BE2C (cell line): ENCODE data around the gene CYSTM1.

ENCODE experiments used
- DNase-seq: peaks from one replicate; pipeline ENCODE4 v3.0.0-alpha.2; 2020
- H3K27me3 ChIP-seq: fragments of 250-450 bp; sonication (Bioruptor Pico); 2 replicates; pipeline ENCODE4 v1.5.1; 2020; ENCODE audit warnings: mild to moderate bottlenecking
- H3K36me3 ChIP-seq: fragments of 250-450 bp; sonication (Bioruptor Pico); 2 replicates; pipeline ENCODE4 v1.5.1; 2020; ENCODE audit warnings: mild to moderate bottlenecking
- H3K4me1 ChIP-seq: fragments of 250-450 bp; sonication (Bioruptor Pico); 2 replicates; pipeline ENCODE4 v1.5.1; 2020
- H3K4me3 ChIP-seq: 2 replicates; pipeline ENCODE4 v1.5.1; 2011; ENCODE audit warnings: low read depth, low read length
- H3K9me3 ChIP-seq: fragments of 250-450 bp; sonication (Bioruptor Pico); 2 replicates; pipeline ENCODE4 v1.5.1; 2020
- CTCF ChIP-seq: IDR thresholded peaks from 2 replicates; pipeline ENCODE4 v1.5.1; 2012; ENCODE audit warnings: mild to moderate bottlenecking, low read depth, low read length

Gene CYSTM1

GRCh38 chr5:140292212-140293036, 117.4 kb downstream of the CYSTM1 start:
- no peak for DNase-seq
- Histone ChIP-seq H3K36me3 (no peaks in the 10 kb centered on the region), H3K27me3 (no peaks in the 10 kb centered on the region), H3K4me1 (peaks cover 11% of the 10 kb centered on the region), H3K4me3 (no peak overlapping the region), H3K9me3 (no peaks in the 10 kb centered on the region)
- TF ChIP-seq CTCF = no peak
